ENCODE results near the gene KRTAP5-7. TPM values are rescaled to one million over a fixed set of nuclear protein-coding genes. Genes with fewer than 3 reads are reported as not detected.
A peak's percentile ranks its signal among the peaks of the same experiment; 100 is the strongest.

Gene KRTAP5-7
- total and polyA plus RNA-seq, 2 of the 8 experiments (the other 6 are each of a cell fraction or from before 2014, with no cell fraction given): not detected

DNA sequence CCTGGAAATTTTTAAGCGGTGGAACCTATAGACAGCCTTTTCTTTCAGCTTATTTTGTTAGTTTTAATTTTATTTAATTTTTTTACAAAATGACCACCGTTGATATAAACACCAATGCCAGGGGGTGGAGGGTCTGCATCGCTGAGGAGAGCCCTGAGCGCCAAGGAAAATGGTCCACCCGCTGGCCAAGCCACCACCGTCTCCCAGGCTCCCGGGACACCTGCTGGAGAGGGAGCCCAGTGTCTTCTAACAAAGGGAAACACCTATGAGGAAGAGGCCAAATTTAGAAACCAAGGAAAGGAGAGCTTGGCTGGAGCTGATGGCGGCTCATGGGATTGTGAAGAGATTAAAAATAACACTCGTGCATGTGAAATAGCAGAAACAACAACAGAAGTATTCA lies 10.5 kb downstream of the KRTAP5-7 start:
- Histone ChIP-seq H3K27ac (ENCODE audit: low read depth, low read length) (no peak overlapping the region), H3K4me1 (replicated peaks in 1 of 4; ENCODE audit: control insufficient read depth in 3 of 4, insufficient read depth in 4 of 4, low read length in 3 of 4) (no peaks in the 10 kb centered on the region), H4K20me1 (replicated peaks in 1 of 2; ENCODE audit: control insufficient read depth in 1 of 2, insufficient read depth in 2 of 2, low read length in 2 of 2) (no peaks in the 10 kb centered on the region), H2BK15ac (ENCODE audit: low read length) (no peak overlapping the region), H3K27me3 (replicated peaks in 1 of 4; ENCODE audit: control insufficient read depth in 3 of 4, extremely low read depth in 1 of 4, insufficient read depth in 3 of 4, low read length in 3 of 4) (no peaks in the 10 kb centered on the region), H2BK12ac (ENCODE audit: low read depth, low read length) (no peak overlapping the region), H2BK120ac (replicated peaks; ENCODE audit: low read depth, low read length) (no peak overlapping the region), H3K79me1 (ENCODE audit: low read depth, low read length) (no peaks in the 10 kb centered on the region), H3K9me3 (ENCODE audit: insufficient read depth in 2 of 2, low read depth in 1 of 2, low read length in 1 of 2) (no peaks in the 10 kb centered on the region), H2AK5ac (ENCODE audit: low read depth, low read length) (no peak overlapping the region), H3K36me3 (ENCODE audit: control insufficient read depth in 2 of 4, insufficient read depth in 4 of 4, low read length in 3 of 4) (no peaks in the 10 kb centered on the region), H4K8ac (ENCODE audit: extremely low read depth, insufficient read depth, low read length) (no peak overlapping the region), H3K4me3 (ENCODE audit: extremely low read depth in 1 of 4, insufficient read depth in 2 of 4, low read depth in 3 of 4, low read length in 4 of 4) (no peak overlapping the region), H4K5ac (ENCODE audit: insufficient read length, low read depth, low read length) (no peak overlapping the region), H3K18ac (ENCODE audit: extremely low read depth, low read length) (no peak overlapping the region), H3K4me2 (ENCODE audit: insufficient read depth in 1 of 2, low read depth in 2 of 2, low read length in 2 of 2) (no peak overlapping the region), H3K79me2 (ENCODE audit: control insufficient read depth in 1 of 2, insufficient read depth in 2 of 2, low read length in 2 of 2) (no peaks in the 10 kb centered on the region), H3K56ac (replicated peaks; ENCODE audit: insufficient read length, low read depth, low read length) (no peak overlapping the region), H2BK5ac (ENCODE audit: low read depth, low read length) (no peak overlapping the region), H2BK20ac (ENCODE audit: low read length) (no peak overlapping the region), H3K14ac (ENCODE audit: insufficient read length) (no peak overlapping the region), H2AFZ (ENCODE audit: low read length) (no peak overlapping the region), H3K23ac (ENCODE audit: insufficient read length) (no peak overlapping the region), H3K23me2 (ENCODE audit: low read depth, low read length) (no peaks in the 10 kb centered on the region), H3K4ac (replicated peaks; ENCODE audit: insufficient read length, low read depth, low read length) (no peak overlapping the region), H4K91ac (replicated peaks; ENCODE audit: insufficient read length, low read length) (no peak overlapping the region), H3K9ac (replicated peaks in 1 of 4; ENCODE audit: extremely low read depth in 1 of 4, low read depth in 3 of 4, low read length in 3 of 4) (no peak overlapping the region)
- DNase-seq (ENCODE audit: low read depth in 1 of 2, low spot score in 2 of 2): peak in 1 of 2 experiments; percentile 40
- POLR2A ChIA-PET (ENCODE audit: partially characterized antibody): no interaction called here
- WGBS, 2 experiments (ENCODE audit: extremely low coverage in 1 of 2, insufficient coverage in 1 of 2, insufficient read length in 1 of 2, insufficient replicate concordance in 2 of 2, low coverage in 1 of 2, low lambda C conversion rate in 2 of 2, missing lambda C conversion rate in 1 of 2): 87% methylated on average over 9 of the region's 9 CpGs; no CpG with 5 or more reads in 1 of the 2 experiments
- no peak for FAIRE-seq
- CTCF ChIA-PET (ENCODE audit: partially characterized antibody): interaction anchor here (1.6 kb wide), 1 partner anchor 10 kb away, joined by 4 read pairs; no protein-coding TSS in a partner anchor
- TF ChIP-seq, protein P1, sequence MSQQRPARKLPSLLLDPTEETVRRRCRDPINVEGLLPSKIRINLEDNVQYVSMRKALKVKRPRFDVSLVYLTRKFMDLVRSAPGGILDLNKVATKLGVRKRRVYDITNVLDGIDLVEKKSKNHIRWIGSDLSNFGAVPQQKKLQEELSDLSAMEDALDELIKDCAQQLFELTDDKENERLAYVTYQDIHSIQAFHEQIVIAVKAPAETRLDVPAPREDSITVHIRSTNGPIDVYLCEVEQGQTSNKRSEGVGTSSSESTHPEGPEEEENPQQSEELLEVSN (IDR thresholded peaks at IDR 0.05): no peak
- TF ChIP-seq GTF2F1 (IDR thresholded peaks at IDR 0.05; ENCODE audit: borderline replicate concordance, low read depth, low read length) (no peak), BRCA1 (IDR thresholded peaks at IDR 0.05; ENCODE audit: low read depth, low read length) (no peak), POLR2AphosphoS5 (IDR thresholded peaks at IDR 0.05; ENCODE audit: low read depth, low read length) (no peak), KDM5A (IDR thresholded peaks at IDR 0.05; ENCODE audit: low read length) (no peak), RNF2 (IDR thresholded peaks at IDR 0.05; ENCODE audit: borderline replicate concordance, low read depth, low read length, missing control alignments, poor library complexity, severe bottlenecking) (no peak), SP4 (IDR thresholded peaks at IDR 0.05; ENCODE audit: low read length) (no peak), EP300 (IDR thresholded peaks at IDR 0.05; ENCODE audit: borderline replicate concordance in 1 of 2, low read depth in 2 of 2, low read length in 2 of 2) (no peak), CHD1 (IDR thresholded peaks at IDR 0.05; ENCODE audit: low read depth, low read length) (no peak), EGR1 (IDR thresholded peaks at IDR 0.05; ENCODE audit: borderline replicate concordance, low read depth, low read length) (no peak), CEBPB (IDR thresholded peaks at IDR 0.05; ENCODE audit: low read depth, low read length) (no peak), GABPA (IDR thresholded peaks at IDR 0.05; ENCODE audit: borderline replicate concordance, insufficient read depth, low read length) (no peak), TAF7 (optimal IDR thresholded peaks at IDR 0.05; ENCODE audit: borderline replicate concordance, low read depth, low read length) (no peak)
